Activated CD8-positive, alpha-beta memory T cell treated with anti-CD3 and anti-CD28 coated beads for 24 hours (primary cell): Measurements from ENCODE around the gene LMBR1.

ENCODE experiments used
- DNase-seq: peaks from one replicate; pipeline ENCODE4 v3.0.0-alpha.2; 2020

LMBR1 gene

GRCh38 chr7:156791241-156791640 is 101.7 kb downstream of the LMBR1 start:
- DNase-seq, result no peak

GRCh38 chr7:156790264-156790663 is 102.7 kb downstream of the LMBR1 start:
- DNase-seq, result no peak

- no peak for DNase-seq
These were observed 106.9 kb downstream of the LMBR1 start for GRCh38 chr7:156785998-156786543.

- no peak for DNase-seq
These were observed 109.1 kb downstream of the LMBR1 start for GRCh38 chr7:156783864-156784263.

- DNase-seq, result no peak
These were observed 111.0 kb downstream of the LMBR1 start for GRCh38 chr7:156781972-156782371.

- no peak for DNase-seq
These were observed 112.1 kb downstream of the LMBR1 start for GRCh38 chr7:156780724-156781455.

- DNase-seq, result no peak
These were observed 114.3 kb downstream of the LMBR1 start for GRCh38 chr7:156778668-156779067.

GRCh38 chr7:156778201-156778600 is 114.8 kb downstream of the LMBR1 start:
- no peak for DNase-seq

- no peak for DNase-seq
These were observed 115.5 kb downstream of the LMBR1 start for GRCh38 chr7:156777364-156778069.

- no peak for DNase-seq
These were observed 116.5 kb downstream of the LMBR1 start for GRCh38 chr7:156776527-156776926.

GRCh38 chr7:156773966-156774365 is 119.0 kb downstream of the LMBR1 start:
- no peak for DNase-seq

GRCh38 chr7:156772725-156773124 is 120.3 kb downstream of the LMBR1 start:
- no peak for DNase-seq

GRCh38 chr7:156768698-156769472 is 124.1 kb downstream of the LMBR1 start:
- no peak for DNase-seq

- DNase-seq, result no peak
These were observed 126.3 kb downstream of the LMBR1 start for GRCh38 chr7:156766666-156767065.

- no peak for DNase-seq
These were observed 126.9 kb downstream of the LMBR1 start for GRCh38 chr7:156765901-156766656.

- no peak for DNase-seq
These were observed 128.2 kb downstream of the LMBR1 start for GRCh38 chr7:156764766-156765165.

- no peak for DNase-seq
These were observed 128.8 kb downstream of the LMBR1 start for GRCh38 chr7:156764016-156764669.

GRCh38 chr7:156759579-156760202 is 133.3 kb downstream of the LMBR1 start:
- no peak for DNase-seq

- DNase-seq, result no peak
These were observed 133.8 kb downstream of the LMBR1 start for GRCh38 chr7:156759143-156759542.

- DNase-seq, result no peak
These were observed 138.8 kb downstream of the LMBR1 start for GRCh38 chr7:156754201-156754600.

- no peak for DNase-seq
These were observed 139.4 kb downstream of the LMBR1 start for GRCh38 chr7:156753630-156754029.

GRCh38 chr7:156753229-156753560 is 139.8 kb downstream of the LMBR1 start:
- DNase-seq, result no peak
